Lower leg skin (tissue), 4 donors: ENCODE data around the gene SAFB. TPM values are rescaled to one million over a fixed set of nuclear protein-coding genes. Genes with fewer than 3 reads are reported as not detected.

ENCODE experiments used
- DNase-seq, 2 donors: peaks; one replicate each; pipeline ENCODE4 v3.0.0-alpha.2; 2019; ENCODE audit warnings: low spot score in 2 of 2
- H3K4me3 ChIP-seq: fragments of 200-600 bp; sonication (generic); 2 replicates; pipeline ENCODE4 v1.5.1; 2017; ENCODE audit warnings: mild to moderate bottlenecking, low read depth; ENCODE audit not compliant: poor library complexity, severe bottlenecking
- CTCF ChIP-seq, 3 donors: fragments of 450-650 bp; IDR thresholded peaks; one replicate each; pipeline ENCODE4 v1.5.1; 2016; ENCODE audit warnings: antibody characterized with exemption in 3 of 3, mild to moderate bottlenecking in 3 of 3, moderate library complexity in 2 of 3
- POLR2A ChIP-seq, 2 donors: fragments of 450-650 bp; IDR thresholded peaks; one replicate each; pipeline ENCODE4 v1.6.1; 2016 to 2017; ENCODE audit warnings: antibody characterized with exemption in 2 of 2, mild to moderate bottlenecking in 1 of 2, moderate library complexity in 1 of 2
- WGBS, 2 donors: methylation state at CpG; one replicate each; pipeline ENCODE4 v1.1.5; 2018; 5-methylcytosine and 5-hydroxymethylcytosine counted together
- intact Hi-C: fragments of 100-400 bp; cut with DNase I; formaldehyde crosslinking; loops from one replicate; pipeline ENCODE4 v1.15.0; 2023; ENCODE audit warnings: low total_unique reads
- total RNA-seq, 4 donors: library from RNA; depleted of rRNA; stranded (reverse); fragments of >200 nt; gene quantifications; one replicate each; pipeline ENCODE4 v1.1.0, GENCODE V29; 2016

SAFB gene
- 100 to 1,000 TPM in 1 of 4 donors, 10 to 100 TPM in 3; 41.6 to 136 (median 80.4) TPM for total RNA-seq

- peak within 1 kb of the TSS; percentile 95 for H3K4me3 ChIP-seq
- intact Hi-C loops: no loop called here
- 0 to 2% methylated on average over 25 to 46 of the region's 116 CpGs for WGBS, 2 donors
- TF ChIP-seq CTCF (IDR thresholded peaks at IDR 0.05) (no peak), POLR2A (IDR thresholded peaks at IDR 0.05) (peak in 1 of 2 donors; percentile 96)
- DNase-seq: peak; percentile 99 to 100
These were observed at the start of gene SAFB, which contains the start of gene SAFB2 for GRCh38 chr19:5622465-5623396. Gene SAFB (plus strand): TSS chr19:5623083. CDS start chr19:5623206, 123 bp downstream. Gene SAFB2 (minus strand): TSS chr19:5622776. CDS start chr19:5622715, 61 bp downstream.

GRCh38 chr19:5575590-5575989 lies 47.3 kb upstream of the SAFB start:
- TF ChIP-seq CTCF (IDR thresholded peaks at IDR 0.05) (no peak), POLR2A (IDR thresholded peaks at IDR 0.05) (no peak)
- WGBS, 2 donors: 47% methylated on average over 6 of the region's 6 CpGs
- intact Hi-C loops: no loop called here
- no peak overlapping the region for H3K4me3 ChIP-seq
- no peak for DNase-seq

GRCh38 chr19:5578097-5578846 lies 44.6 kb upstream of the SAFB start:
- 15 to 20% methylated on average over 21 to 28 of the region's 28 CpGs for WGBS, 2 donors
- DNase-seq: peak; percentile 57 to 95
- peak in 1 of 3 donors; percentile 57 for TF ChIP-seq CTCF (IDR thresholded peaks at IDR 0.05)
- TF ChIP-seq POLR2A (IDR thresholded peaks at IDR 0.05): no peak
- intact Hi-C loops: no loop called here
- H3K4me3 ChIP-seq: no peak overlapping the region

GRCh38 chr19:5579286-5579685 lies 43.6 kb upstream of the SAFB start:
- WGBS, 2 donors: 93 to 99% methylated on average over 6 of the region's 6 CpGs
- intact Hi-C loops: no loop called here
- TF ChIP-seq POLR2A (IDR thresholded peaks at IDR 0.05): no peak
- no peak for TF ChIP-seq CTCF (IDR thresholded peaks at IDR 0.05)
- no peak overlapping the region for H3K4me3 ChIP-seq
- DNase-seq: no peak

GRCh38 chr19:5579697-5580096 lies 43.2 kb upstream of the SAFB start:
- no peak for DNase-seq
- no peak overlapping the region for H3K4me3 ChIP-seq
- intact Hi-C loops: loop anchor here (10.0 kb wide), 1 partner anchor 205 kb away; no protein-coding TSS in a partner anchor
- WGBS, 2 donors: 94 to 97% methylated on average over 7 of the region's 7 CpGs
- TF ChIP-seq POLR2A (IDR thresholded peaks at IDR 0.05): no peak
- no peak for TF ChIP-seq CTCF (IDR thresholded peaks at IDR 0.05)
